Neural cell (in vitro differentiated cells): ENCODE data around the gene RNF217. TPM values are rescaled to one million over a fixed set of nuclear protein-coding genes. Genes with fewer than 3 reads are reported as not detected.

Experiments
- H2AFZ ChIP-seq: fragments of 200-600, 300-800 bp; sonication (generic), shearing (Covaris generic); 2 replicates; pipeline ENCODE4 v1.6.0; 2014; ENCODE audit warnings: low read depth, mild to moderate bottlenecking, antibody characterized with exemption, low read length, moderate library complexity
- H3F3A ChIP-seq: fragments of 200-600 bp; shearing (Covaris generic); 2 replicates; pipeline ENCODE4 v1.6.1; 2016; ENCODE audit warnings: mild to moderate bottlenecking, moderate library complexity, mixed read lengths, antibody characterized with exemption, low read length; ENCODE audit not compliant: insufficient read depth, poor library complexity, severe bottlenecking
- H3K27ac ChIP-seq: fragments of 200-600, 300-800 bp; sonication (generic), shearing (Covaris generic); 2 replicates; pipeline ENCODE4 v1.5.1; 2014; ENCODE audit warnings: mild to moderate bottlenecking, low read length, moderate library complexity
- H3K27me3 ChIP-seq: fragments of 300-800, 200-600 bp; sonication (generic), shearing (Covaris generic); 2 replicates; pipeline ENCODE4 v1.6.0; 2014; ENCODE audit warnings: mild to moderate bottlenecking, low read depth, low read length, moderate library complexity; ENCODE audit not compliant: insufficient read depth
- H3K36me3 ChIP-seq: fragments of 300-800, 200-600 bp; sonication (generic), shearing (Covaris generic); 2 replicates; pipeline ENCODE4 v1.5.1; 2014; ENCODE audit warnings: mild to moderate bottlenecking, antibody characterized with exemption, low read length, moderate library complexity; ENCODE audit not compliant: insufficient read depth
- H3K4me2 ChIP-seq: fragments of 300-800, 200-600 bp; sonication (generic), shearing (Covaris generic); 2 replicates; pipeline ENCODE4 v1.6.0; 2014; ENCODE audit warnings: mild to moderate bottlenecking, low read length
- H3K4me3 ChIP-seq: fragments of 300-800, 200-600 bp; sonication (generic), shearing (Covaris generic); 2 replicates; pipeline ENCODE4 v1.5.1; 2014; ENCODE audit warnings: mild to moderate bottlenecking, low read length, moderate library complexity
- H3K79me2 ChIP-seq: fragments of 200-600 bp; shearing (Covaris generic); replicated peaks from 2 replicates; pipeline ENCODE4 v1.6.0; 2014; ENCODE audit warnings: mild to moderate bottlenecking, low read length, moderate library complexity; ENCODE audit not compliant: insufficient read depth
- H3K9ac ChIP-seq: fragments of 300-800, 200-600 bp; sonication (generic), shearing (Covaris generic); 2 replicates; pipeline ENCODE4 v1.6.1; 2016; ENCODE audit warnings: mild to moderate bottlenecking, low read length, mixed read lengths
- H3K9me2 ChIP-seq: fragments of 200-600 bp; shearing (Covaris generic); 2 replicates; pipeline ENCODE4 v1.6.1; 2016; ENCODE audit warnings: mild to moderate bottlenecking, low read length, mixed read lengths; ENCODE audit not compliant: insufficient read depth
- H3K9me3 ChIP-seq: fragments of 200-600, 300-800 bp; sonication (generic), shearing (Covaris generic); 2 replicates; pipeline ENCODE4 v1.6.1; 2016; ENCODE audit warnings: mild to moderate bottlenecking, mixed run types, low read length, moderate library complexity, mixed read lengths
- H4K20me1 ChIP-seq: fragments of 200-600 bp; shearing (Covaris generic); 2 replicates; pipeline ENCODE4 v1.6.1; 2016; ENCODE audit warnings: mild to moderate bottlenecking, mixed run types; ENCODE audit not compliant: insufficient read depth
- CTCF ChIP-seq: fragments of 450-650 bp; IDR thresholded peaks from 2 replicates; pipeline ENCODE4 v1.5.1; 2014; ENCODE audit warnings: antibody characterized with exemption, mild to moderate bottlenecking, moderate library complexity; ENCODE audit not compliant: poor library complexity, severe bottlenecking
- EP300 ChIP-seq: fragments of 450-650 bp; conservative IDR thresholded peaks from 2 replicates; pipeline ENCODE4 v1.6.1; 2014; ENCODE audit warnings: antibody characterized with exemption, mild to moderate bottlenecking, moderate library complexity; ENCODE audit not compliant: poor library complexity, severe bottlenecking
- EZH2 ChIP-seq: fragments of 200-600, 300-800 bp; shearing (Covaris generic), sonication (generic); IDR thresholded peaks from 2 replicates; pipeline ENCODE4 v1.6.1; 2014; ENCODE audit warnings: antibody characterized with exemption, low read length, borderline replicate concordance, mild to moderate bottlenecking; ENCODE audit not compliant: insufficient read depth, poor library complexity, severe bottlenecking
- MXI1 ChIP-seq: fragments of 450-650 bp; conservative IDR thresholded peaks from 2 replicates; pipeline ENCODE4 v1.6.1; 2014; ENCODE audit warnings: antibody characterized with exemption, mild to moderate bottlenecking; ENCODE audit not compliant: poor library complexity, severe bottlenecking
- POLR2AphosphoS5 ChIP-seq: IDR thresholded peaks from 2 replicates; pipeline ENCODE4 v1.6.1; 2012
- RAD21 ChIP-seq: fragments of 450-650 bp; conservative IDR thresholded peaks from 2 replicates; pipeline ENCODE4 v1.6.1; 2014; ENCODE audit warnings: antibody characterized with exemption, mild to moderate bottlenecking, moderate library complexity
- SMC3 ChIP-seq: fragments of 450-650 bp; conservative IDR thresholded peaks from 2 replicates; pipeline ENCODE4 v1.6.1; 2014; ENCODE audit warnings: antibody characterized with exemption, mild to moderate bottlenecking, moderate library complexity; ENCODE audit not compliant: poor library complexity
- TAF1 ChIP-seq: IDR thresholded peaks from 2 replicates; pipeline ENCODE4 v1.6.1; 2012; ENCODE audit warnings: low read depth
- polyA plus RNA-seq: library from polyadenylated mRNA; depleted of rRNA; stranded (reverse); fragments of >200 nt; gene quantifications from 2 replicates; pipeline ENCODE4 v1.2.3, GENCODE V29; 2014
- TF ChIP-seq, protein P1 (sequence below): IDR thresholded peaks from 2 replicates; pipeline ENCODE4 v1.6.1; 2012; ENCODE audit warnings: borderline replicate concordance

The RNF217 gene
- polyA plus RNA-seq, 1 donor from 2014 or later = 10.2 TPM

DNA sequence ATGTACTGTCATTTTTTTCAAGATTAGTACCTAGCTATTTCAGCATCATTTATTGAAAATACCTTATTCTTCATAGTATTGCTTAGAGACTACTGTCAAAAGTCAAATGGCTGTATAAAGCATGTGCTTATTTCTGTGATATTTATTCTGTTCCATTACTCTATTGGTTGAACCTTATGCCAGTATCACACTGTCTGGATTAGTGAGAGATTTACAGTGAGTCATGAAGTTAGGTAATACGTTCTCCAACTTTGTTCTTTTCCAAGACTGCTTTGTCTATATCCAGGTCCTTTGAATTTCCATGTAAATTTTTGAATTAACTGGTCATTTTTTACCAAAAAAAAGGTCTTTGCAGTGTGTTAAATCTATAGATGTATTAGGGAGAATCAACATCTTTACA, 18.6 kb upstream of the RNF217 start:
- no peaks in the 10 kb centered on the region for H4K20me1 ChIP-seq

GRCh38 chr6:124947971-124948451, 14.2 kb upstream of the RNF217 start:
- no peak for TF ChIP-seq EP300
- TF ChIP-seq EZH2 = no peak
- TF ChIP-seq, protein P1, sequence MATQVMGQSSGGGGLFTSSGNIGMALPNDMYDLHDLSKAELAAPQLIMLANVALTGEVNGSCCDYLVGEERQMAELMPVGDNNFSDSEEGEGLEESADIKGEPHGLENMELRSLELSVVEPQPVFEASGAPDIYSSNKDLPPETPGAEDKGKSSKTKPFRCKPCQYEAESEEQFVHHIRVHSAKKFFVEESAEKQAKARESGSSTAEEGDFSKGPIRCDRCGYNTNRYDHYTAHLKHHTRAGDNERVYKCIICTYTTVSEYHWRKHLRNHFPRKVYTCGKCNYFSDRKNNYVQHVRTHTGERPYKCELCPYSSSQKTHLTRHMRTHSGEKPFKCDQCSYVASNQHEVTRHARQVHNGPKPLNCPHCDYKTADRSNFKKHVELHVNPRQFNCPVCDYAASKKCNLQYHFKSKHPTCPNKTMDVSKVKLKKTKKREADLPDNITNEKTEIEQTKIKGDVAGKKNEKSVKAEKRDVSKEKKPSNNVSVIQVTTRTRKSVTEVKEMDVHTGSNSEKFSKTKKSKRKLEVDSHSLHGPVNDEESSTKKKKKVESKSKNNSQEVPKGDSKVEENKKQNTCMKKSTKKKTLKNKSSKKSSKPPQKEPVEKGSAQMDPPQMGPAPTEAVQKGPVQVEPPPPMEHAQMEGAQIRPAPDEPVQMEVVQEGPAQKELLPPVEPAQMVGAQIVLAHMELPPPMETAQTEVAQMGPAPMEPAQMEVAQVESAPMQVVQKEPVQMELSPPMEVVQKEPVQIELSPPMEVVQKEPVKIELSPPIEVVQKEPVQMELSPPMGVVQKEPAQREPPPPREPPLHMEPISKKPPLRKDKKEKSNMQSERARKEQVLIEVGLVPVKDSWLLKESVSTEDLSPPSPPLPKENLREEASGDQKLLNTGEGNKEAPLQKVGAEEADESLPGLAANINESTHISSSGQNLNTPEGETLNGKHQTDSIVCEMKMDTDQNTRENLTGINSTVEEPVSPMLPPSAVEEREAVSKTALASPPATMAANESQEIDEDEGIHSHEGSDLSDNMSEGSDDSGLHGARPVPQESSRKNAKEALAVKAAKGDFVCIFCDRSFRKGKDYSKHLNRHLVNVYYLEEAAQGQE = no peak
- no peak for TF ChIP-seq TAF1
- TF ChIP-seq SMC3 = no peak
- no peak for TF ChIP-seq CTCF
- TF ChIP-seq RAD21 = no peak
- no peak for TF ChIP-seq MXI1
- no peak for TF ChIP-seq POLR2AphosphoS5
- Histone ChIP-seq H3K27me3 (no peaks in the 10 kb centered on the region), H3K4me3 (no peak overlapping the region), H3F3A (no peaks in the 10 kb centered on the region), H3K4me2 (no peak overlapping the region), H3K9me2 (no peaks in the 10 kb centered on the region), H2AFZ (no peak overlapping the region), H3K36me3 (no peaks in the 10 kb centered on the region), H3K9ac (no peak overlapping the region), H3K9me3 (no peaks in the 10 kb centered on the region), H4K20me1 (no peaks in the 10 kb centered on the region), H3K79me2 (no peaks in the 10 kb centered on the region), H3K27ac (no peak overlapping the region)

More for the DNA sequence above, 18.6 kb upstream of the RNF217 start:
- Histone ChIP-seq H3K27ac (no peak overlapping the region), H3K4me3 (no peak overlapping the region), H2AFZ (no peak overlapping the region), H3K9me3 (no peaks in the 10 kb centered on the region), H3K9ac (no peak overlapping the region), H3K36me3 (no peaks in the 10 kb centered on the region), H3K27me3 (no peaks in the 10 kb centered on the region), H3K4me2 (no peak overlapping the region), H3K79me2 (no peaks in the 10 kb centered on the region), H3F3A (no peaks in the 10 kb centered on the region), H3K9me2 (no peaks in the 10 kb centered on the region)
- TF ChIP-seq, protein P1 = no peak
- no peak for TF ChIP-seq MXI1
- no peak for TF ChIP-seq CTCF
- TF ChIP-seq SMC3 = no peak
- no peak for TF ChIP-seq POLR2AphosphoS5
- no peak for TF ChIP-seq EP300
- no peak for TF ChIP-seq RAD21
- TF ChIP-seq EZH2 = no peak
- TF ChIP-seq TAF1 = no peak
